Measurements from ENCODE around the gene GCN1.
"Not testable (repeated sequence)": the region's sequence is repeated elsewhere in the genome, so short reads cannot be mapped to it uniquely, and the experiment has no call there.

GCN1 gene

DNA sequence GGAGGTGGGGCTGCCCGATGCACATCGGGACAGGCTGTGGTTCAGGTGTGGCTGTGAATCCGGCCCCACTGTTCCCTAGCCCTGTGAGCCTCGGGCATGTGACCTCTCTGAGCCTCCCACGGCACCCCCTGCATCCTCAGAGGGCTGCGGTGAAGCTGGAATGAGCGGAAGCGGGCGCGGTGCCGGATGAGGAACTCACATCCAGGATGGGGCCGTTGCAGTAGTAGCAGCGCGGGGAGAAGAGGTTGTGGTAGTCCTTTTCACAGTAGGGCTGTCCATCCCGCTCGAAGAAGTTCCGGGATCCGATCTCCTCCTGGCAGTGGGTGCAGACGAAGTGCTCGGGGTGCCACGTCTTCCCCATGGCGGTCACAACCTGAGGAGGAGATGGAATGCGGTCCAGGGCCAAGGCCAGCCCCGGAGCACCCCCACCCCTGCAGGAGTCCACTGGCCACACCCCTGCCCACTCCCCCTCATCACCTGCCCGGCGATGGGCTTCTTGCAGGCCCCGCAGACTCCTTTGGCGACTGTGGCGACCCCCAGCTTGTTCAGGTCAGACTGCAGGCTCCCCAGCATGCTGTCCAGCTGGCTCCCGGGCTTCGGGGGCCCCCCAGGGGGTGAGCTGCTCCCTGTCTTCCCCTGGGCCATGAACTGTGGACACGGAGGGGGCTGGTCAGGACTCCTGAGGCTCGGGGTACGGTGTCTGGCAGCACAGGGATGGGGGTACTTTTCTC, 20.3 kb upstream of the GCN1 start:
- DNase-seq (ENCODE audit: low read depth), result no peak

DNA sequence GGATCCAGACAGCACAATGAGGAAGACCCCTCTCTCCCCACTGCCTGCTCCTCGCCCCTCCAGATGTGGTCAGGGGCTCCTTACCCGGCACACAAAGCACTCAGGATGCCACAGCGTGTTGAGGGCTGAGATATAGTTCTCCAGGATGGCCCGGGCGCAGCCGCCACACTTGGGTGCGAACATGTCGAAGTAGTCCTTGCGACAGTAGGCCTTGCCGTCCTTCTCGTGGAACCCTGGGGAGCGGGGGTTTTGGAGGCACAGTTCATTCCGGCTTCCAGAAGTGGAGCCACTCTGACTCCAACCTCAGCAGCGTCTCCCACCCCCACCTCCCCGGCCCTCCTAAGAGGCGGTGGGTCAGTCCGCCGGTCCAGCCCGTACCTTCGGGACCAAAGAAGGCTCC, 19.2 kb upstream of the GCN1 start:
- no peak for DNase-seq (ENCODE audit: low read depth)

DNA sequence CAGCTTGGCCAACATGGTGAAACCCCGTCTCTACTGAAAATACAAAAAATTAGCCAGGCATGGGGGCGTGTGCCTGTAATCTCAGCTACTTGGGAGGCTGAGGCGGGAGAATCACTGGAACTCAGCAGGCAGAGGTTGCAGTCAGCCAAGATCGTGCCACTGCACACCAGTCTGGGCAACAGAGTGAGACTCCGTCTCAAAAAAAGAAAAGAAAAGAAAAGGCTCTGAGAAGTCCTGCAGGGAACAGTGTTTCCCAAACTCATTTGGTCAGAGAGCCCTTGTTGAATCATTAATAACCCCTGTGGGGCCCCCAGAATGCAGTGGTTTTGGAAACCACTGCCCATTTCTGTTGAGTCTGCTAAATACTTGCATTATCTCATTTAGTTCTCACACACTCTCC, 18.7 kb upstream of the GCN1 start:
- DNase-seq (ENCODE audit: low read depth), result not testable (repeated sequence)

DNA sequence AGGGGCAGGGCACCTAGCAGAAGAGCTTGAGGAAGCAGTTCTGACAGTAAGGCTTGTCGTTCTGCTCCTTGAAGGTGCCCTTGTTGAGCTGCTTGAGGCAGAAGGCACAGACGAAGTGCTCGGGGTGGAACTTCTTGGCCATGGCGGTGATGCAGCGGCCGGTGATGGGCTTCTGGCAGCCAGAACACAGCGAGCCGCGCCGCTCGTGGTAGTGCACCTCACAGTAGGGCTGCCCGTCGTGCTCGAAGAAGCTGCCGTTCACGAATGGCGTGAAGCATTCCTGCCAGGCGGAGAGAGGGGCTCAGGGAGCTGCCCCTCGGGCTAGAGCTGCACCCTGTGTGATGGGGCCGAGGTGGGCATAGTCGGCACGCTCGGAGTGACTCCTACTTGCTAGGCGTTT, 17.8 kb upstream of the GCN1 start:
- DNase-seq (ENCODE audit: low read depth), result no peak

DNA sequence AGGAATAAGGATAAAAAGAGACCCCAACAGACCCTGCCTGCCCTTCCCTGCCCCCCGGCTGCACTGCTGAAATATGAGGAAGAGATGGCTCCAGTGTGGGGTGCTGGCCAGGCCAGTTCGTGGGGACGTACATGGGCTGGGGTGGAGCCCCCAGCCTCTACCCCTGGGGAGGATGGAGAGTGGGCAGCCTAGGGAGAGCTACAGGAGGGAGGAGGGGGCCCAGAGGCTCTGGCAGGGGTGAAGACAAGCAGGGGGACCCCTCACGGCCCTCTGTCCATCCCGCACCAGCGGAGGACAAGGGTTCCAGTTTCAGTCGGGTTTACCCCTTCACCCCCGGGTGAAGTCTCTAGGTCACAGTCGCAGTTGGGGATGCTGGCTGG, 17.4 kb upstream of the GCN1 start:
- no peak for DNase-seq (ENCODE audit: low read depth)

DNA sequence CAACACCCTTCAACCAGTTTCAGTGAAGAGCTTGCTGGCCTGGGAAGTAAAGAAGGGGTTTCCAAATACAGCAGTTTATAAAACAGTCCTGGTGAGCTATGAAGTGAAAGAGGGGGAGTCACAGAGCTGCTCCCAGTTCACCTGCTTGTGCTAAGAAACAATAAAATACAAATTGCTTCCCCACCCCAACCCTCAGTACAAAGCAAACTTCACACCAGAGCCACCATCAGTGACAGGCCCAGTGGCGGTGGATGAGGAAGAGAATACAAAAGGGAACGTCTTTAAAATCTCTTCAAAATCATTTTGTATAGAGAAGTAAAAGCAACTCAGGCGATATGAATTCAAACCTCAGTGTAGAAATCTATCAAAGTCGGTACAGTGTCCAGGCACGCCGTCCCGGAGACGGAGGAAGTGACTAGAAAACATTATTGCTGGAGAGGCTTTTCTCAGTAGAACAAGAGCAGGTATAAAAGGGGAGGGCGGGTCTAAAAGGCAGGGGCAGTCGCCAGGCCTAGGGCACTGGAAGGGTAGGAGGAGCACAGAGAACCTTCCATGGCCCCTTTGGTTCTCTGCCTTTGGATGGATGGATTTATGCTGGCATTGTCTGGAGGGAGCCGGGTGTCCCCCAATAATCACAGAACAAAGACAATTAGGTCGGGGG, 16.9 kb upstream of the GCN1 start:
- DNase-seq (ENCODE audit: low read depth), result no peak

DNA sequence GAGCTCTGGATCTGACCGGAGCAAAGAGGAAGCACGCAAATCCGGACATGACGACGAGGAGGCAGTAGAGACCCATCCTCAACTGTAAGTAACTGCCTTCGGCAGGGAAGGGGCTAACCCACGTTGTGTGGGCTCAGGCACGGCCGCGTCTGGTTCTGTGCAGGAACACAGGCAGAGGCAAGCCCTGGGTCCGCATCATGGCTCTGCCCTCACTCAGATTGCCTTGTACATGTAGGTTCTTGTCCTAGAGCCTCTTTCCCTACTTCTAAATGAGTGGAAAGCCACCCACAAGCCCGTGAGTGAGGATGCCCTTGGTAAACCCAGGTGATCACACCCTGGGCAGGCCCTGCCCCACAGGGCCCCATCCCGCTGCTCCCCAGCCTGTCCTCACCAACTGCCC, 15.3 kb upstream of the GCN1 start:
- no peak for DNase-seq (ENCODE audit: low read depth)

DNA sequence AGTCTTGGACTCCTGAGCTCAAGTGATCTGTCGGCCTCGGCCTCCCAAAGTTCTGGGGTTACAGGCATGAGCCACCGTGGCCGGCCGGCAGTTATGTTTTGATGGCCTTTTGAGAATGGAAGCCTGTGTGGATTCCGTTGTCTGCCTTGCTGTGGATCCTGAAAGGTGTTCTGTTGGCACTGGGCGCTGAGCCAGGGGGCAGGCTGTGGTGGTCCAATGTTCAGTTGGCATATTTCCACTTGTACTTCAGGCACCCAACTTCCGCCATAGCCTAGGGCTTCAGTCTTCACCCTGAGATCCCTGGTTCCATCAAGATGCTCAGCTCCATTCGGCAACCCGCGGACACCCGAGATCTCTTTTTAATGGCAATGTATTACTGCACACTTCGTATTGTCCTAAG, 12.7 kb upstream of the GCN1 start:
- DNase-seq (ENCODE audit: low read depth), result no peak

DNA sequence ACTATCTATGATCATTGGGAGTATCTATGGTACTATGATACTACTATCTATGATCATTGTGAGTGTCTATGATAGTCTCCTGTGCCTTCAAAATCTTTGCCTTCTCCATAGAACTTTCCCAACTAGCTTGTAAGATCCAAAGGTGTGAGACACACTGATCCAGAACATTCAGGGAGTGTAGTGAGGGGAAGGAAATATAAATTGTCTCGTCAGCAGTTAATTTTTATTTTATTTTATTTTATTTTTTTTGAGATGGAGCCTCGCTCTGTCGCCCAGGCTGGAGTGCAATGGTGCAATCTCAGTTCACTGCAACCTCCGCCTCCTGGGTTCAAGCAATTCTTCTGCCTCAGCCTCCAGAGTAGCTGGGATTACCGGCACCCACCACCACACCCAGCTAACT, 12.3 kb upstream of the GCN1 start:
- DNase-seq (ENCODE audit: low read depth), result not testable (repeated sequence)

DNA sequence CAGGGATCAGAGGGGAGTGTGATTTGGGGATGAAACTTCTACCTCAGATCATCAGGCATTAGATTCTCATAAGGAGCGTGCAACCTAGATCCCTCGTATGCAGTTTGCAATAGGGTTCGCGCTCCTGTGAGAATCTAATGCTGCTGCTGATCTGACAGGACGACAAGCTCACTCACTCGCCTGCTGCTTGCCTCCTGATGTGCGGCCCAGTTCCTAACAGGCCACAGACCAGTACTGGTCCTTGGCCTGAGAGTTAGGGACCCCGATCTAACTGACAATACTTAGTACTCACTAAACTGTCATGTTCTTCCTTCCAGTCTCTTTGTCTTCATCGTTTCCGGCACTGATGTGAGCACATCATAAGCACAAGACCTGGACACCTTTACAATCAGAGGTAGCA, 11.7 kb upstream of the GCN1 start:
- DNase-seq (ENCODE audit: low read depth), result no peak

DNA sequence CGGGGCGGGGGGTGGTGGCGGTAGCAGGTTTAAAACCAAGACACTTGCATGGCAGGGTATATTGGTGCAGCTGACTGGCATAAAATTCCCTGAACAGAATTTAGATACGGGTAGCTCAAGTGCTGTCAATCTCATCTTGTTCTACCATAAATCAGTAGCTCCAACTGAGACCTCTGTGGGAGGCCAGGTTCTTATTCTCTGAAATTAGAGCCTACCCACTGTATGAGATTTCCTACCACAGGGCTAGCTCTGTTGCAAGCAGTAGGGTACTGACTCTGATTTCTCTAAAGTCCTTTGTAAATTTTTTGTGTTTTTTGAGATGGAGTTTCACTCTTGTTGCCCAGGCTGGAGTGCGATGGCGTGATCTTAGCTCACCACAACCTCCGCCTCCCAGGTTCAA, 9.7 kb upstream of the GCN1 start:
- no peak for DNase-seq (ENCODE audit: low read depth)

DNA sequence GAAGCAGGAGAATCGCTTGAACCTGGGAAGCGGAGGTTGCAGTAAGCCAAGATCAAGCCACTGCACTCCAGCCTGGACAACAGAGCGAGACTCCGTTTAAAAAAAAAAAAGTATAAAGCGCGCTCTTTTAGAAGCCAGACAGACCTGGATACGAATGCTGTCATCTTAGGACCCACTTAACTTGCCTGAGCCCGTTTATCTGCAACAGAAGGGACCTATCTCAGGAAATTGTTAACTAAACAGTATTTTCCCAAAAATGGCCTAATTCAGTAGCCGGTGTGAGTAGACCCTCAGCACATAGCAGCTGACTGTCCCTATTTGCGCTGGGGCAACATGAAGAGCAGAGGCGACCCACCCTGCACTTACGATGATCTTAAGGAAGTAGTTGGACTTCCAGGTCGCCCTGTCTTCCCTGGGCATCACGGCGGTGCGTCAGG, 5.9 kb upstream of the GCN1 start:
- DNase-seq (ENCODE audit: low read depth), result no peak

DNA sequence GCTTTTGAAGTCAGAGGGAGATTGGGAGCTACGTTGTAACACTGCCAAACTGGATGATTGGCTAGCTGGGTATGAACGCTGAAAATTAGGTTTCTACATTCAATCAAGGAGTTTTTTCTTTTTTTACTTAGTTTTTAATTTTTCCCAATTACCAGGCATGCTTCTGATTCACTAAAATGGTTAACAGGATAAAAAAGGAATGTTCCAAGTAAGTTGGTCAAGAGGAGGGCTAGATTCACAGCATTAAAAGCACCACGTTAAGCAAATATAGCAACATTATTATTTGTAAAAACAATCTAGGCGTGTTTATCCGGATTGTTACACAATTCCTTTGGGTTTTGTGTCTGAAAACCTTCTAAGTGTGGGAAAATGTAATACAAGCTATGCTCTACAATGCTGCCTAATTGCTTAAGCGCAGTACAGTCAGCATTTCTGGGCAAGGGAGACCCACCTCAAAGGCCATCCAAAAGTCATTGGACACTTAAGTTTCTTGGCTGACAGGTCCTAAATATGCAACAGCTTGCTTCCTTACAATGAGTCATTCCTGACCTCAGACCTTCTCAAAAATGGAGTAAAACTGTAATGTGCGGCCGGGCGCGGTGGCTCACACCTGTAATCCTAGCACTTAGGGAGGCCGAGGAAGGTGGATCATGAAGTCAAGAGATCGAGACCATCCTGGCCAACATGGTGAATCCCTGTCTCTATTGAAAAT, 5.2 kb upstream of the GCN1 start:
- peak; percentile 98 for DNase-seq (ENCODE audit: low read depth)

DNA sequence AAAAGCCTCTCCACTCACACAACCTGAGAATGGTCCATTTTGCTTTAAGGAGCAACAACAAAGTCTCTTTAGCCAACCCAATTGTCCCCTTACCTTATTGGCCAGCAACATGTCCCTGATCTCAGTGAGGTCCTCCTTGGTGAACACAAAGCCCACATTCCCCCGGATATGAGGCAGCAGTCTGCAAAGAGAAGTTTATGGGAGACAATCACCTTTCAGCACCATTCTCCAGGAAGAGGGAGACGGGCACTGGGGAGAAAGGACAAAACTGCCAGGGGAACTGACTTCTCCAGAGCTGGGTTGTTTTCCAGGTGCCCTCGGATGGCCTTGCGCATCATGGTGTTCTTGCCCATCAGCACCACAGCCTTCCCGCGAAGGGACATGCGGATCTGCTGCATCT, 4.5 kb upstream of the GCN1 start:
- DNase-seq (ENCODE audit: low read depth), result no peak

DNA sequence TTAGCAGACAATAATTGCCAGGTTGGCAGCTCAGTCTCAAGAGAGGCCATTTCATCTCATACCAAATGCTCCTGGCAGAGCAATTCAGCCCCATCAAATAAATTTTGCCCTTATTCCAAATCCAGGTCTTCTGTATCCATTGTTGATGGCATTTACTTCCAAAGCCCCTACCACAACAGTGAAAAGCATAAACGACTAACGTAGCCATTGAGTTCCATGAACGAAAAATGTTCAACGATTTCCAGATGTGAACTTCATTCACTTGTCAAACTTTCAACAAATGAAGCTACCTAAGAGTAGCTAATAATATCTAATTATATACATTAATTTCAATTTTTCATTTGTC, 3.0 kb upstream of the GCN1 start:
- no peak for DNase-seq (ENCODE audit: low read depth)

DNA sequence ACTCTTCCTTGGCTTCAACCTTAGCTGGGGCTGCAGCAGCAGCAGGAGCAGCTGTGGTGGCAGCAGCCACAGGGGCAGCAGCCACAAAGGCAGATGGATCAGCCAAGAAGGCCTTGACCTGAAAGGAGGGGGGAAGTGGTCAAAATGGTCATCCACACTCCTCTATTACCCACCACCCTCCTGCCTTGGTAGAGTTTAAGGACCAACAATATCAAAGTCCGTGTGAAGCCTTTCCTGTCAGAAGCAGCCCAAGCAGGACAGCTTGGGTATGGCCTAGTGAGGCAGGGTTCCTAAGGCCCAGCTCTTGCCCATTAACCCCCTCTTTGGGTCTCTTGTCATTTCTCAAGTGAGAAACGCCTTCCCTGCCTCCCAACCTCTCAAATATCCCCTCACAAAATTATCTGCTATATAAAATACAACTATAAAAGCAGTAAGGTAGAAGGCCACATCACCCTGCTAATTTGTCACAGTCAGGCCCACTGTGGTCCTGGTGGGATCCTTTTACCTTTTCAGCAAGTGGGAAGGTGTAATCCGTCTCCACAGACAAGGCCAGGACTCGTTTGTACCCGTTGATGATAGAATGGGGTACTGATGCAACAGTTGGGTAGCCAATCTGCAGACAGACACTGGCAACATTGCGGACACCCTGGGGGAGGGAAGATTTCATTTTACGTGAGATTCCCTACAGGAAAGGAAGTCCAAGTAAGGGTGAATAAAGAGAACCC, 2.5 kb upstream of the GCN1 start:
- DNase-seq (ENCODE audit: low read depth), result not testable (repeated sequence)

DNA sequence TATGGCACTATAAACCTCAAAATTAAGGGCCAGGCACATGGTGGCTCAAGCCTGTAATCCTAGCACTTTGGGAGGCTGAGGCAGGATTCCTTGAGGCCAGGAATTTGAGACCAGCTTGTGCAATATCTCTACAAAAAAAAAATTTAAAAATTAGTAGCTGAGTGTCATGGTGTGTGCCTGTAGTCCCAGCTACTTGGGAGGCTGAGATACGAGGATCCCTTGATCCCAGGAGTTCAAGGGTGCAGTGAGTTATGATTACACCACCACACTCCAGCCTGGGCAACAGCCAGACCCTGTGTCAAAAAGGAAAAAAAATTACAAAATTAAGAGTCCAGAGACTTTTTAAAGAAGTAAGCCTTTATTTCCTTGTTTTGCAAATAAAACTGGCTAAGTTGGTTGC, 1.8 kb upstream of the GCN1 start:
- DNase-seq (ENCODE audit: low read depth), result no peak

DNA sequence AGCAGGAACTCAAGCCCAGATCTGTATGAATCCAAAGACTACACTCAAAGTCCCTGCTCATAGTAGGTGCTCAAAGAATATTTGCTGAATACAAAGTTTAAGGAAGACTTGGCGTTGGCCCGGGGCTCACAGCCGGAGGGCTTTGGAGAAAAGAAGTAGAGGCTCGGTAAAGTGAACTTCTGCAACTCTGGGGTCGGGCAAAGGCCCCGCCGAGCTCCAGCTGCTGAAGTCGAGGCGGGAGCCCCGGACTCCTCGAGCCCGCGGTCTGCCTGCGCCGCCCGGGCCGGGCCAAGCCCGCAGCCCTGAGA, 335 bp downstream of the GCN1 start:
- DNase-seq (ENCODE audit: low read depth), result no peak

DNA sequence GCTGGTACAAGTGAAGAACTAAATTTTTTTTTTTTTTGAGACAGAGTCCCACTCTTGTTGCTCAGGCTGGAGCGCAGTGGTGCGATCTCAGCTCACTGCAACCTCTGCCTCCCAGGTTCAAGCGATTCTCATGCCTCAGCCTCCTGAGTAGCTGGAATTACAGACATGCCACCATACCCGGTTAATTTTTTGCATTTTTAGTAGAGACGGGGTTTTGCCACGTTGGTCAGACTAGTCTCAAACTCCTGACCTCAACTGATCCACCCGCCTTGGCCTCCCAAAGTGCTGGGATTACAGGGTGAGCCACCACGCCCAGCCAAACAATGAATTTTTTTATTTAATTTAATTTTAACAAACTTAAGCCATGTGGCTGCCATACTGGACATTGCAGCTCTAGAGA, 1.2 kb downstream of the GCN1 start:
- not testable (repeated sequence) for DNase-seq (ENCODE audit: low read depth)

DNA sequence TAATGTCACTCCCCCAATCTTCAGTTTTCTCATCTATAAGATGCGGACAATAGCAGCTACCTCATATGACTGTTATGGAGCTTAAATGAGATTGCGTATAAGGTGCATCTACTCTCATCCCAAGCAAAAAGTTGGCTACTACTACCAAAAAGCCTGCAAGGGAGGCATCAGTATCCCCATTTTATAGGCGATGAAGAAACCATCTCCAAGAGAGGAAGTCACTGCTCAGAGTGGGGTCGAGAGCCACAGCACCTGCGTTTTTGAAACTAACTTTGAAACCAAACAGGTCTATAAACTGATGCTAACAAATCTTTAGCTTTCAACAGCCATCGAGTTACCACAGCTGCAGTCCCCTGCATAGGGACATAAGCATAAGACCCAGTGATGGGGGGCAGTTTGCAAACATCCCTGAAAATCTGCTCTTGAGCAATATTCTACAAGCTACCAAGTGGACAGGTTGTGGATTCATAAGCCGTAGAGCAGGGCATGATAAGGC, 3.5 kb downstream of the GCN1 start:
- no peak for DNase-seq (ENCODE audit: low read depth)

DNA sequence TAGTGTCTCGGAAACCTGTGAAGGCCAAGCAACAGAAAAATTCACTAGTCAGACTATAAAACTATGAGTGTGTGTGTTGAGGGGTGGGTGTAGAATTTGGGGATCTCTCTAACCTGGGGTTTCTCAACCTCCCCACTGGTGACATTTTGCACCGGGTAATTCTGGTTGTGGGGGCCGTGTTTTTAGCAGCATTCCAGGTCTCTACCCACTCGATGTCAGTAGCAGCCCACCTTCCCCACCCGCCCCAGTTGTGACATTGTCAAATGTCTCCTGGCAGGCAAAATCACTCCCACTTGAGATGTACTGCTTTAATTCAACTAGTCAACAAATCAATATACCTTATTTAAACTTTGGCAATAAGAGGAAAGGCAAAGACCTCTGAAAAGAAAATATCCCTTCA, 4.1 kb downstream of the GCN1 start:
- no peak for DNase-seq (ENCODE audit: low read depth)

DNA sequence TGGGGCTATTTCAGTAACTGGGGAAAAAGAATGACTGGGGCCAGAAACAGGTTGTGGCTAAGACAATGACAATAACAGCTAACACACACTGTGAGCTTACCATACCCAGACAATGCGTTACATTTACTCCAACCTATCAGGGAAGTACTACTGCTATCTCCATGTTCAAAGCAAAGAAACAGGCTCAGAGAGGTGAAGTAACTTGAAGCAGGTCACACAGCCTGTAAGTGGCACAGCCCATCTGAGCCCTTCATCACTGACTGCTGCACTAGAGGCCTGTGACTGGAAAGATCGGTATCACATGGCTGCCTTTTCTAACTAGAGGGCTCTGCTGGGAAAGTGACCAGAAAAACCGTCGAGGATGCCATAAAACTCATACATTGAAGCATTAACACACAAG, 7.9 kb downstream of the GCN1 start:
- no peak for DNase-seq (ENCODE audit: low read depth)

DNA sequence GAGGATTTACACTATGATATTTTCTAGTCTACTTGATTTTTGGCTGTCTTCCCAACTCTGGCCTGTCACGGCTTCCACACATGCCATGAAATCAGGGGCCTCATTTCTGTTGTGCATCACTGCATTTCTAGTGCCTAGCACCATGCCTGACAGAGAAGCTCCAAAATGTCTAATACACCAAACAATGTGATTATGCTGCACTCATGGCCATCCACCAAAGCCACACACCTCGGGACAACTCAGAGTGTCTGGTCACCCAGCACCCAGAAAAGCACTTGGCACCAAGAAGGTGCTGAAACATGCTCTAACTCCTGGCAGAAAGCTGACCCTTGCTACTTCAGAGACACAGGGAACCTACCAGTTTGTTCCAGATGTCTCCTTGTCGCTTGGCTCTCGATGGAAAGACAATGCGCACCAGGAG, 11.3 kb downstream of the GCN1 start:
- no peak for DNase-seq (ENCODE audit: low read depth)

Measured in stromal cell of bone marrow (primary cell).